ENCODE results near the gene LYPD4.

LYPD4 gene

GRCh38 chr19:41851456-41851855, 7.0 kb upstream of the LYPD4 start:
- DNase-seq (ENCODE audit: low read depth, low spot score) = no peak

- no peak for DNase-seq (ENCODE audit: low read depth, low spot score)
These were observed 5.9 kb upstream of the LYPD4 start for GRCh38 chr19:41850381-41850780.

GRCh38 chr19:41849067-41849466, 4.6 kb upstream of the LYPD4 start:
- DNase-seq (ENCODE audit: low read depth, low spot score) = no peak

- no peak for DNase-seq (ENCODE audit: low read depth, low spot score)
These were observed 4.2 kb upstream of the LYPD4 start for GRCh38 chr19:41848666-41849065.

GRCh38 chr19:41847351-41848105, 3.0 kb upstream of the LYPD4 start:
- DNase-seq (ENCODE audit: low read depth, low spot score) = no peak

- no peak for DNase-seq (ENCODE audit: low read depth, low spot score)
These were observed 638 bp upstream of the LYPD4 start for GRCh38 chr19:41845051-41845590.

GRCh38 chr19:41845001-41845050, 343 bp upstream of the LYPD4 start, which contains the start of gene DMRTC2:
TSS of gene DMRTC2 (plus strand) at chr19:41845042. CDS start at chr19:41847429, 2,387 bp downstream.
- no peak for DNase-seq (ENCODE audit: low read depth, low spot score)

- DNase-seq (ENCODE audit: low read depth, low spot score) = no peak
These were observed 1.1 kb downstream of the LYPD4 start for GRCh38 chr19:41843371-41843770.

GRCh38 chr19:41839211-41839610, 5.3 kb downstream of the LYPD4 start:
- DNase-seq (ENCODE audit: low read depth, low spot score) = no peak

GRCh38 chr19:41837981-41838708, 6.3 kb downstream of the LYPD4 start:
- no peak for DNase-seq (ENCODE audit: low read depth, low spot score)

GRCh38 chr19:41821003-41821735, 23.3 kb downstream of the LYPD4 start:
- DNase-seq (ENCODE audit: low read depth, low spot score) = peak; percentile 37

GRCh38 chr19:41816761-41817160, 27.7 kb downstream of the LYPD4 start:
- peak; percentile 11 for DNase-seq (ENCODE audit: low read depth, low spot score)

GRCh38 chr19:41815301-41815700, 29.2 kb downstream of the LYPD4 start:
- no peak for DNase-seq (ENCODE audit: low read depth, low spot score)

GRCh38 chr19:41813911-41814310, 30.6 kb downstream of the LYPD4 start:
- DNase-seq (ENCODE audit: low read depth, low spot score) = no peak

- DNase-seq (ENCODE audit: low read depth, low spot score) = no peak
These were observed 32.5 kb downstream of the LYPD4 start for GRCh38 chr19:41811981-41812380.

GRCh38 chr19:41811036-41811435, 33.4 kb downstream of the LYPD4 start:
- DNase-seq (ENCODE audit: low read depth, low spot score) = no peak

GRCh38 chr19:41810301-41810700, 34.2 kb downstream of the LYPD4 start:
- DNase-seq (ENCODE audit: low read depth, low spot score) = no peak

- DNase-seq (ENCODE audit: low read depth, low spot score) = no peak
These were observed 35.6 kb downstream of the LYPD4 start for GRCh38 chr19:41808663-41809566.

- no peak for DNase-seq (ENCODE audit: low read depth, low spot score)
These were observed 37.3 kb downstream of the LYPD4 start for GRCh38 chr19:41807176-41807575.

GRCh38 chr19:41804336-41804735, 40.1 kb downstream of the LYPD4 start:
- DNase-seq (ENCODE audit: low read depth, low spot score) = no peak

- DNase-seq (ENCODE audit: low read depth, low spot score) = no peak
These were observed 41.7 kb downstream of the LYPD4 start for GRCh38 chr19:41802770-41803169.

GRCh38 chr19:41801792-41802211, 42.7 kb downstream of the LYPD4 start:
- no peak for DNase-seq (ENCODE audit: low read depth, low spot score)

All from astrocyte of the hippocampus (primary cell).